ENCODE measurements around the gene GPR101. TPM values are rescaled to one million over a fixed set of nuclear protein-coding genes. Genes with fewer than 3 reads are reported as not detected.

Gene GPR101
- total and polyA plus RNA-seq, 2 of the 4 experiments (the other 2 are of a cell fraction): not detected

GRCh38 chrX:136999024-136999423, 34.8 kb downstream of the GPR101 start:
- dilution Hi-C loops (cut with HindIII; ENCODE audit: low sequenced_read_pairs, unreplicated experiment) (no loop called here), intact Hi-C loops (cut with micrococcal nuclease) (no loop called here), in situ Hi-C loops (cut with MboI; ENCODE audit: low sequenced_read_pairs) (no loop called here)
- H2AFZ ChIP-seq (replicated peaks; ENCODE audit: low read length, poor library complexity): no peak overlapping the region
- H3K79me1 ChIP-seq (ENCODE audit: low read depth in 1 of 2, low read length in 2 of 2): no peaks in the 10 kb centered on the region
- no peak overlapping the region for H3K9ac ChIP-seq (ENCODE audit: low read depth, low read length)
- H3K23ac ChIP-seq (ENCODE audit: low read depth, low read length): no peak overlapping the region
- no peak overlapping the region for H2BK15ac ChIP-seq (ENCODE audit: low read depth, low read length)
- H3K27ac ChIP-seq (ENCODE audit: insufficient read depth, low read length): no peak overlapping the region
- H2BK120ac ChIP-seq (ENCODE audit: low read depth, low read length): no peak overlapping the region
- H2BK5ac ChIP-seq (ENCODE audit: low read depth, low read length, poor library complexity, severe bottlenecking): no peak overlapping the region
- ChIA-PET POLR2A (ENCODE audit: unreplicated experiment) (no interaction called here), CTCF (no interaction called here)
- no peak overlapping the region for H4K8ac ChIP-seq (ENCODE audit: low read depth in 2 of 2, low read length in 2 of 2)
- no peaks in the 10 kb centered on the region for H3K9me1 ChIP-seq (ENCODE audit: insufficient read depth, low read length)
- no peaks in the 10 kb centered on the region for H3K36me3 ChIP-seq (ENCODE audit: control insufficient read depth, insufficient read depth, low read length)
- DNase-seq (no peak), ATAC-seq (ENCODE audit: low read depth) (no peak)
- no peak overlapping the region for H4K5ac ChIP-seq (ENCODE audit: low read depth, low read length)
- H3K9me3 ChIP-seq (ENCODE audit: control insufficient read depth, insufficient read depth, low read length): no peaks in the 10 kb centered on the region
- TF ChIP-seq USF2 (IDR thresholded peaks at IDR 0.05; ENCODE audit: low read depth, low read length) (no peak), CEBPB (IDR thresholded peaks at IDR 0.05; ENCODE audit: low read depth, low read length) (no peak), MAZ (IDR thresholded peaks at IDR 0.05; ENCODE audit: borderline replicate concordance, low read depth, low read length) (no peak), FOS (IDR thresholded peaks at IDR 0.05; ENCODE audit: low read depth, low read length) (no peak), CTCF (conservative IDR thresholded peaks at IDR 0.05; ENCODE audit: low read depth, low read length) (no peak), MAFK (IDR thresholded peaks at IDR 0.05; ENCODE audit: low read depth, low read length) (no peak), BHLHE40 (IDR thresholded peaks at IDR 0.05; ENCODE audit: low read depth, low read length) (no peak), RCOR1 (IDR thresholded peaks at IDR 0.05; ENCODE audit: insufficient replicate concordance, low read length) (no peak), SMC3 (IDR thresholded peaks at IDR 0.05; ENCODE audit: low read depth, low read length) (no peak), CHD1 (IDR thresholded peaks at IDR 0.05; ENCODE audit: low read depth, low read length) (no peak), RFX5 (IDR thresholded peaks at IDR 0.05; ENCODE audit: low read depth, low read length) (no peak), RAD21 (IDR thresholded peaks at IDR 0.05; ENCODE audit: low read length) (no peak), NFE2L2 (IDR thresholded peaks at IDR 0.05; ENCODE audit: low read depth, low read length) (no peak), MXI1 (IDR thresholded peaks at IDR 0.05; ENCODE audit: borderline replicate concordance, low read depth, low read length) (no peak), ELK1 (IDR thresholded peaks at IDR 0.05; ENCODE audit: borderline replicate concordance, low read depth, low read length) (no peak), POLR2A (IDR thresholded peaks at IDR 0.05; ENCODE audit: low read depth, low read length) (no peak)
- H4K91ac ChIP-seq (ENCODE audit: insufficient read depth, low read depth, low read length): no peak overlapping the region
- no peaks in the 10 kb centered on the region for H3K27me3 ChIP-seq (ENCODE audit: control insufficient read depth, insufficient read depth, low read length)
- H3K4me2 ChIP-seq (ENCODE audit: low read depth, low read length): no peak overlapping the region
- H3K4me3 ChIP-seq (ENCODE audit: insufficient read depth, low read depth, low read length): no peak overlapping the region
- H2AK5ac ChIP-seq (ENCODE audit: low read depth, low read length): no peak overlapping the region
- H3K18ac ChIP-seq (ENCODE audit: low read depth, low read length): no peak overlapping the region
- no peak overlapping the region for H3K14ac ChIP-seq (replicated peaks; ENCODE audit: low read depth, low read length)
- H3K4ac ChIP-seq (ENCODE audit: low read depth, low read length): no peak overlapping the region
- H3K4me1 ChIP-seq (ENCODE audit: control insufficient read depth, insufficient read depth, low read length): no peaks in the 10 kb centered on the region
- H3K56ac ChIP-seq (ENCODE audit: extremely low read depth, insufficient read depth, low read length): no peak overlapping the region
- no CpG with 5 or more reads among the region's 3 CpGs for WGBS, 2 experiments (ENCODE audit: extremely low coverage in 2 of 2, insufficient read length in 1 of 2)
- BruUV-seq (replicated peaks): no TSS peak
- no peak overlapping the region for H2BK20ac ChIP-seq (ENCODE audit: low read depth, low read length)
- no peaks in the 10 kb centered on the region for H4K20me1 ChIP-seq (ENCODE audit: insufficient read depth, low read length)
- H2AK9ac ChIP-seq (replicated peaks; ENCODE audit: low read depth, low read length, poor library complexity): no peak overlapping the region
